ENCODE data around the gene ACE. TPM values are rescaled to one million over a fixed set of nuclear protein-coding genes. Genes with fewer than 3 reads are reported as not detected.

ACE gene
- total RNA-seq, 3 donors from 2014 or later, result 2.6 to 13.9 (median 9.1) TPM

DNA sequence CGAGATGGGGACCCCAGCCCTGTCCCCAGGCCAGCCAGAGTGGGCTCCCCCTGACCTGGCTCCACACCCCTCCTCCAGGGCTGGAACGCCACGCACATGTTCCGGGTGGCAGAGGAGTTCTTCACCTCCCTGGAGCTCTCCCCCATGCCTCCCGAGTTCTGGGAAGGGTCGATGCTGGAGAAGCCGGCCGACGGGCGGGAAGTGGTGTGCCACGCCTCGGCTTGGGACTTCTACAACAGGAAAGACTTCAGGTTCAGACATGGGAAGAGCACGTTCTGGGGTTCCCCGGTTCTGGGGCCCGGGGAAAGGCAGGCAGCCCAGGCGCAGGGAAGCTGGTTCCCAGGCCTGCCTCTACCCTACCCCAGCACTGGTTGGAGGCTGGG, 4.6 kb downstream of the ACE start:
- no peaks in the 10 kb centered on the region for H3K36me3 ChIP-seq
- H3K27ac ChIP-seq, result no peak overlapping the region
- no peak for DNase-seq (ENCODE audit: low spot score in 2 of 2)
- no peak overlapping the region for H3K4me3 ChIP-seq
- peaks cover 7 to 10% of the 10 kb centered on the region in 2 donors for H3K4me1 ChIP-seq
- intact Hi-C loops (cut with DNase I; ENCODE audit: low total_unique reads), result no loop called here
- peaks cover 0 to 3% of the 10 kb centered on the region in 2 donors for H3K27me3 ChIP-seq
- H3K9me3 ChIP-seq, result no peaks in the 10 kb centered on the region
- TF ChIP-seq, protein P1, sequence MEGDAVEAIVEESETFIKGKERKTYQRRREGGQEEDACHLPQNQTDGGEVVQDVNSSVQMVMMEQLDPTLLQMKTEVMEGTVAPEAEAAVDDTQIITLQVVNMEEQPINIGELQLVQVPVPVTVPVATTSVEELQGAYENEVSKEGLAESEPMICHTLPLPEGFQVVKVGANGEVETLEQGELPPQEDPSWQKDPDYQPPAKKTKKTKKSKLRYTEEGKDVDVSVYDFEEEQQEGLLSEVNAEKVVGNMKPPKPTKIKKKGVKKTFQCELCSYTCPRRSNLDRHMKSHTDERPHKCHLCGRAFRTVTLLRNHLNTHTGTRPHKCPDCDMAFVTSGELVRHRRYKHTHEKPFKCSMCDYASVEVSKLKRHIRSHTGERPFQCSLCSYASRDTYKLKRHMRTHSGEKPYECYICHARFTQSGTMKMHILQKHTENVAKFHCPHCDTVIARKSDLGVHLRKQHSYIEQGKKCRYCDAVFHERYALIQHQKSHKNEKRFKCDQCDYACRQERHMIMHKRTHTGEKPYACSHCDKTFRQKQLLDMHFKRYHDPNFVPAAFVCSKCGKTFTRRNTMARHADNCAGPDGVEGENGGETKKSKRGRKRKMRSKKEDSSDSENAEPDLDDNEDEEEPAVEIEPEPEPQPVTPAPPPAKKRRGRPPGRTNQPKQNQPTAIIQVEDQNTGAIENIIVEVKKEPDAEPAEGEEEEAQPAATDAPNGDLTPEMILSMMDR (IDR thresholded peaks at IDR 0.05), result no peak
- no peak for TF ChIP-seq POLR2AphosphoS5 (IDR thresholded peaks at IDR 0.05)

DNA sequence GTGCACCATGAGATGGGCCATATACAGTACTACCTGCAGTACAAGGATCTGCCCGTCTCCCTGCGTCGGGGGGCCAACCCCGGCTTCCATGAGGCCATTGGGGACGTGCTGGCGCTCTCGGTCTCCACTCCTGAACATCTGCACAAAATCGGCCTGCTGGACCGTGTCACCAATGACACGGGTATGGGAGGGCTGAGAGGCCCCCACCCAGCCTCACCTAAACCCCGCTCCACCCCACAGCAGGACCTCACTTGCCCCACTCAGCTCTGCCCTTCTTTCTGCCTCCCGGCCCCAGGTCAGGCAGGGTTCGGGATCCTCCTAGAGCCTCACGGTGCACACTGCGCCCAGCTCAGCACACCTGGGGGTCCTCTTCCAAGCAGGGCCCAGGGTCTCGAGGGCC, 5.6 kb downstream of the ACE start:
- H3K27me3 ChIP-seq, result peaks cover 0 to 3% of the 10 kb centered on the region in 2 donors

DNA sequence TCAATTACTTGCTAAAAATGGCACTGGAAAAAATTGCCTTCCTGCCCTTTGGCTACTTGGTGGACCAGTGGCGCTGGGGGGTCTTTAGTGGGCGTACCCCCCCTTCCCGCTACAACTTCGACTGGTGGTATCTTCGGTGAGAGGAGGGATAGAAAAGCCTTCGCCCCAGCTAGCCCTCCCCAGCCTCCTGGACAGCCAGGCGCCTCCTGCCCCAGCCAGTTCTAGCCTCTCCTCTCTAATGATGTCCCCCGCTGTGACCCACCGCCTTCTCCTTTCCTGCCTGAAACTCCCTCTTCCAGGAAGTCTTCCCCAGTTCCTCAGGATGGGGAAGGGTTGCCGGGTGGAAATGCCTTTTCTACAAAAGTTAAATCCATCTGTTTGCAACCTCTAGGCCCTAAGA, 6.2 kb downstream of the ACE start:
- no peaks in the 10 kb centered on the region for H3K9me3 ChIP-seq
- no peak overlapping the region for H3K4me3 ChIP-seq
- no peak for DNase-seq (ENCODE audit: low spot score in 2 of 2)
- H3K27me3 ChIP-seq, result no peaks in the 10 kb centered on the region
- H3K36me3 ChIP-seq, result no peaks in the 10 kb centered on the region
- peaks cover under 1 to 1% of the 10 kb centered on the region in 2 donors for H3K4me1 ChIP-seq
- TF ChIP-seq POLR2A (IDR thresholded peaks at IDR 0.05), result no peak
- intact Hi-C loops (cut with DNase I; ENCODE audit: low total_unique reads), result loop anchor here (2.0 kb wide), 1 partner anchor 66 kb away; no protein-coding TSS in a partner anchor
- H3K27ac ChIP-seq, result no peak overlapping the region

More for the DNA sequence above, 5.6 kb downstream of the ACE start:
- Histone ChIP-seq H3K4me1 (peaks cover 6% of the 10 kb centered on the region in 2 donors), H3K9me3 (no peaks in the 10 kb centered on the region), H3K36me3 (no peaks in the 10 kb centered on the region), H3K27ac (no peak overlapping the region), H3K4me3 (no peak overlapping the region)
- TF ChIP-seq POLR2A (IDR thresholded peaks at IDR 0.05), result no peak
- TF ChIP-seq POLR2AphosphoS5 (IDR thresholded peaks at IDR 0.05), result no peak
- TF ChIP-seq, protein P1 (IDR thresholded peaks at IDR 0.05), result no peak
- no peak for DNase-seq (ENCODE audit: low spot score in 2 of 2)
- intact Hi-C loops (cut with DNase I; ENCODE audit: low total_unique reads), result loop anchor here (2.0 kb wide), 1 partner anchor 66 kb away; no protein-coding TSS in a partner anchor

GRCh38 chr17:63483655-63484575, 7.1 kb downstream of the ACE start:
- TF ChIP-seq, protein P1 (IDR thresholded peaks at IDR 0.05), result no peak
- TF ChIP-seq POLR2AphosphoS5 (IDR thresholded peaks at IDR 0.05), result no peak
- no peak for TF ChIP-seq POLR2A (IDR thresholded peaks at IDR 0.05)

GRCh38 chr17:63486317-63487013, 9.6 kb downstream of the ACE start:
- no peak for DNase-seq (ENCODE audit: low spot score in 2 of 2)
- H3K9me3 ChIP-seq, result no peaks in the 10 kb centered on the region
- no peak overlapping the region for H3K4me3 ChIP-seq
- H3K4me1 ChIP-seq, result no peaks in the 10 kb centered on the region
- no peaks in the 10 kb centered on the region for H3K36me3 ChIP-seq
- TF ChIP-seq, protein P1 (IDR thresholded peaks at IDR 0.05), result no peak
- TF ChIP-seq POLR2A (IDR thresholded peaks at IDR 0.05) (no peak), POLR2AphosphoS5 (IDR thresholded peaks at IDR 0.05) (no peak)
- H3K27ac ChIP-seq, result no peak overlapping the region
- intact Hi-C loops (cut with DNase I; ENCODE audit: low total_unique reads), result no loop called here
- no peaks in the 10 kb centered on the region for H3K27me3 ChIP-seq

More at GRCh38 chr17:63483655-63484575, 7.1 kb downstream of the ACE start:
- DNase-seq (ENCODE audit: low spot score in 2 of 2), result no peak
- Histone ChIP-seq H3K4me1 (no peaks in the 10 kb centered on the region), H3K36me3 (no peaks in the 10 kb centered on the region), H3K9me3 (no peaks in the 10 kb centered on the region), H3K27me3 (no peaks in the 10 kb centered on the region), H3K27ac (no peak overlapping the region), H3K4me3 (no peak overlapping the region)
- intact Hi-C loops (cut with DNase I; ENCODE audit: low total_unique reads), result loop anchor here (2.0 kb wide), 1 partner anchor 67 kb away; no protein-coding TSS in a partner anchor

All from breast epithelium (tissue), 4 donors.